Activated naive CD8-positive, alpha-beta T cell treated with anti-CD3 and anti-CD28 coated beads for 36 hours (primary cell): ENCODE results near the gene DCC. TPM values are rescaled to one million over a fixed set of nuclear protein-coding genes. Genes with fewer than 3 reads are reported as not detected.

Source experiments
- DNase-seq: peaks from one replicate; pipeline ENCODE4 v3.0.0; 2021
- H3K27ac Mint-ChIP-seq: one replicate; pipeline ENCODE4 v1.8.0; 2022; ENCODE audit warnings: mild to moderate bottlenecking, moderate library complexity, mixed read lengths
- H3K27me3 Mint-ChIP-seq: one replicate; pipeline ENCODE4 v1.8.0; 2022; ENCODE audit warnings: mild to moderate bottlenecking, mixed read lengths
- H3K36me3 Mint-ChIP-seq: one replicate; pipeline ENCODE4 v1.8.0; 2021; ENCODE audit warnings: mild to moderate bottlenecking, mixed read lengths
- H3K4me1 Mint-ChIP-seq: one replicate; pipeline ENCODE4 v1.8.0; 2021; ENCODE audit warnings: mixed read lengths
- H3K4me3 Mint-ChIP-seq: one replicate; pipeline ENCODE4 v1.8.0; 2022; ENCODE audit warnings: mild to moderate bottlenecking, moderate library complexity, mixed read lengths
- H3K9me3 Mint-ChIP-seq: one replicate; pipeline ENCODE4 v1.8.0; 2022; ENCODE audit warnings: mixed read lengths
- total RNA-seq, 2 experiments: library from RNA; stranded (reverse); gene quantifications; one replicate each; pipeline ENCODE4 v1.2.3, GENCODE V29; 2021

The DCC gene
- total RNA-seq, 2 experiments from 2014 or later: not detected

DNA sequence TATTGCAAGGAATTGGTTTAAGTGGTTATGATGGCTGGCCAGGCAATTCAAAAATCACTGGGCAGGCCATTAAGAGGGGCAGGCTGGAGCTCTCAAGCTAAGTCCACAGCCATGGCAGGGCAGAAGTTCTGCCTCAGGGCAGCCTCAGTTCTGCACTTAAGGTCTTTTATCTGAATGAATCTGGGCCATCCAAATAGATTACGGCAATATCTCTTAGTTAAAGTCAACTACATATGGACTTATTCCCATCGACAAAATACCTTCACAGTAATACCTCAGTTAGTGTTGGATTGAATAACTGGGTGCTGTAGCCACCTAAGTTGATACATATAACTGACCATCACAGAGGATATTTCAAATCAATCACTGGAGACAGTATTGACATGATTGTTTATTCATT lies 979.6 kb downstream of the DCC start:
- Mint-ChIP-seq H3K4me3 (no peak overlapping the region), H3K36me3 (no peaks in the 10 kb centered on the region), H3K27ac (no peak overlapping the region), H3K27me3 (no peaks in the 10 kb centered on the region), H3K9me3 (peaks cover 6% of the 10 kb centered on the region), H3K4me1 (no peaks in the 10 kb centered on the region)
- DNase-seq: no peak

DNA sequence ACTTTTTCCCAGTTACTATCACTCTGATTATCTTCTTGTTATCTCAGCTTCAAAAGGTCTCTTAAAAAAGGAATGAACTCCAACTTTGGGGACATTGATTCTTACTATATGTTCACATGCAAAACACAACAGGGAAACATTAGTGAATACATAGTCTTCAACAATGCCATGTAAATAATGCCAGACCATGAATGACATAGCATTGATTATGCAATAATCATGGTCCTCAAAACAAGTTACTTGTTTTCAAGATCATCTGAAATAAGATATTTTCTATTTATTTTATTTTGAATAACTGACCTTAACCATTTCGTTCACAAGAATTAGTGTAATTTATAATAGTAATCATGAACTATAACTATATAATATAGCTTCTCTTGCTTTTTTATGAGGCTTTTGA lies 982.2 kb downstream of the DCC start:
- Mint-ChIP-seq H3K27me3 (no peaks in the 10 kb centered on the region), H3K4me1 (no peaks in the 10 kb centered on the region), H3K27ac (no peak overlapping the region), H3K36me3 (no peaks in the 10 kb centered on the region), H3K9me3 (peaks cover 6% of the 10 kb centered on the region), H3K4me3 (no peak overlapping the region)
- DNase-seq: no peak

DNA sequence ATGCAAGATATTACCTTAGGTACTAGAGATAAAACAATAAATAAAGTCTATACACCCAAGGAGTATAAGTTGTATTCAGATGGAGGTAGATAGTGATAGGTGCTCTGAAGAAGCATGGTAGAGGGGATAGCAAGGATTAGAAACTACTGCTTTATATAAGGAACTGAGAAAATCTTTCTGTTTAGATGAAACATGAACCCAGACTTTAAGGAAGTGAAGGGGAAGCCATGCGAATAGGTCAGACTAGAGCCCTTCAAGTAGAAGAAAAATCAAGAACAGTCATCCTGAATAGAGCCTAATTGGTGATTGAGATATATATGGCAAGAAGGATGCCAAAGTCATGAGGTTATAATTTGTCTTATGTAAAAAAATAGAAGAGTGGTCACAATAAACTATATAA lies 984.4 kb downstream of the DCC start:
- Mint-ChIP-seq H3K9me3 (peaks cover 1% of the 10 kb centered on the region), H3K27me3 (no peaks in the 10 kb centered on the region), H3K27ac (no peak overlapping the region), H3K36me3 (no peaks in the 10 kb centered on the region), H3K4me3 (no peak overlapping the region), H3K4me1 (no peaks in the 10 kb centered on the region)
- no peak for DNase-seq

DNA sequence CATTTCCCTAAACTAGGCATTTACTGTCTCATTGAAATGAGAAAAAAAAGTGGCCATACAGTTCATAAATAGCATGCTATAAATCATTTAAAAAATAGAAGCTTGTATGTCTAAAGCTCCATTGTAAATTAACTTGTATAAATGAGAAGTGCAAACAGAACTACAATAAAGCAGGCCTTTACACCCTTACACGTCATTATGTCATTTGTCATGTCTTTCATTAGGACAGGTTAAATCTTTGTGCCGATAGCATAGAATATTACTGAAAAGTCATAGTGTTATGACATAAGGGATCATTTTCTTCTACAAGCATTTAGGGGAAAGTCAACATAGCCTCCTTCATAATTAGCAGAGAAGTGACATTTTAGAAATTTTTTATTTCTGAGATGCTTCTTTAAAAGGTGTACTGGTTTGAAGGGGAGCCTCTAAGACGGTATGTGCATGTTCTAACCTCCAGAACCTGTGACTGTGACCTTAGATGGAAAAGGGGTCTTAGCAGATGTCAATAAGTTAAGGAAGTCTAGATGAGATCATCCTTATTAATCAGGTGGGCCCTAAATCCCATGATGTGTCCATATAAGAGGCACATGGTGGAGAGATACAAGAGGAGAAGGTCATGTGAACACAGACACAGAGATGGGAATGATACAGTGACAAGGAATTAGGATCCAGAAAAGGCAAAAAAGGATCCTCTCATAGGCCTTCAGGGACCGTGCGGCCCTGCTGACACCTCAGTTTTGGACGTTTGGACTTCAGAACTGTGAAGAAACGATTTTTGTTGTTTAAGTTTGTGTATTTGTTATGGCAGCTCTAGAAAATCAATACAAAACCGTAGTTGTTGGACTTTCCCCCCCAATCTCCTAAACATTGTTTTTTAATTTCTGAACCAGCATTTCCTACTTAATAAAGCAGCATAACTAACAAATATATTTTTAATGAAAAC lies 1020.8 kb downstream of the DCC start:
- Mint-ChIP-seq H3K36me3 (no peaks in the 10 kb centered on the region), H3K4me3 (no peak overlapping the region), H3K4me1 (no peaks in the 10 kb centered on the region), H3K27me3 (no peaks in the 10 kb centered on the region), H3K9me3 (peaks cover 1% of the 10 kb centered on the region), H3K27ac (no peak overlapping the region)
- no peak for DNase-seq

DNA sequence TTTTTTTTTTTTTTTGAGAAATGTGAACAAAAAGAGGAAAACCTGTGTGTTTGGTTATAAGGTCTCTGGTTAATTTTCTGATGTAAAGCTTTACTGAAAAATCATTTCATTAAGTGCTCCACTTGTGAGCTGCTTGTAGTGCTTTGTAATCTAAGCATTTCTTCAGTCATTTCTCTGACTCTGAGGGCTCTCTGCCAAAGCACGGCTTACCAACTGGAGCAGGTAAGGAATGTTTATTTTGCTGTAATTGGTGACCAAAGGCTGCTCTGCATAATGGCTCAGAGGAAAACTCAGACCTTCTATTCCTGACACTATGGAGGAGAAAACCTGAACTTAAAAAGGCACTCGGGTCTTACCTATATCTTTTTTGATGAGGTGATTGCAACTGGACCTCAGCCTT lies 1035.6 kb downstream of the DCC start:
- Mint-ChIP-seq H3K27me3 (no peaks in the 10 kb centered on the region), H3K4me3 (no peak overlapping the region), H3K36me3 (no peaks in the 10 kb centered on the region), H3K4me1 (no peaks in the 10 kb centered on the region), H3K9me3 (peaks cover 2% of the 10 kb centered on the region), H3K27ac (no peak overlapping the region)
- no peak for DNase-seq

DNA sequence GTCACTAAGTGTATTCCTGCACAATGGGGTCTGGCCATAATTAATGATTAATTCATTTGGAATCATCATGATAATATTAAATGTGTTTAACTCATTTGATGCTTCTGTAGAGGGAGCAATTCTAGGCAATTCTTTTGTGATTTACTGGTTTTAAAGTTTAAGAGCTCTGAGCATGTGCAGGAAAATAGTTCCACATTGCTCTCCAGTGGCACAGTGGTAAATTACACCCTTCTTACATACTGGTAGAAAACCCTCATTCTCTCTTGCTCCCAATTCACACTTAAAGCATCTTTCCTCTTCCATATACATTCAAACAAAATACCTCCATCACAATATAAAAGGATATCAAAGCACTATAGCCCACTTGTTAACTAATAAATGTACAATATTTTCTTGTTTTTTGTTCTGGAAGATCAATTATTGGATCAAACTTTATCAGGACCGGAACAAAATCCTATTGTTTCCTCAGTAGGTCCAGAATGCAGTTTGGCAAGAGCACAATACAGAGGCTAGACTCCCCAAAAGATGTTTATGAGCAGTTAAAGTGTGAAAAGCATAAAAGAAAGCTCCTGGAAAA lies 1040.2 kb downstream of the DCC start:
- no peak for DNase-seq
- Mint-ChIP-seq H3K27me3 (no peaks in the 10 kb centered on the region), H3K4me1 (no peaks in the 10 kb centered on the region), H3K4me3 (no peak overlapping the region), H3K27ac (no peak overlapping the region), H3K9me3 (no peaks in the 10 kb centered on the region), H3K36me3 (no peaks in the 10 kb centered on the region)

DNA sequence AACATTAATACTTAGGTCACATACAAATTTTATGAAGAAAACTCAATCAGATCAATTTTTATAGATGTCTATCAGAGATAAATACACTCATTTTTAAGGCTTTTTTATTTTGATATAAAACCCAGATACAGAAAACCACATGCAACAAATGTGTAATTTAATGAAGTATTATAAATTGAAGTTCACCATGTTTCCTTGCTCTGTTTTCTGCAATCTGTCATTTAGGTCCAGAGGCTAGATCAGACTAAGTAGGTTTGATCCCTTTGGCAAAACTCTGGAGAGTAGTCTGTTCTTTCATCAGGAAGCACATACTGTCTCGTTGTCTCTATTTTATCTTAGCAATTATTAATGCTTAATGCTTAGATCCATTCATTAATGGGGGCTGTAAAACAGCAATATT lies 1042.9 kb downstream of the DCC start:
- no peaks in the 10 kb centered on the region for H3K9me3 Mint-ChIP-seq
- no peak overlapping the region for H3K4me3 Mint-ChIP-seq
- no peaks in the 10 kb centered on the region for H3K27me3 Mint-ChIP-seq
- DNase-seq: no peak
- H3K27ac Mint-ChIP-seq: no peak overlapping the region
- no peaks in the 10 kb centered on the region for H3K4me1 Mint-ChIP-seq
- H3K36me3 Mint-ChIP-seq: no peaks in the 10 kb centered on the region

DNA sequence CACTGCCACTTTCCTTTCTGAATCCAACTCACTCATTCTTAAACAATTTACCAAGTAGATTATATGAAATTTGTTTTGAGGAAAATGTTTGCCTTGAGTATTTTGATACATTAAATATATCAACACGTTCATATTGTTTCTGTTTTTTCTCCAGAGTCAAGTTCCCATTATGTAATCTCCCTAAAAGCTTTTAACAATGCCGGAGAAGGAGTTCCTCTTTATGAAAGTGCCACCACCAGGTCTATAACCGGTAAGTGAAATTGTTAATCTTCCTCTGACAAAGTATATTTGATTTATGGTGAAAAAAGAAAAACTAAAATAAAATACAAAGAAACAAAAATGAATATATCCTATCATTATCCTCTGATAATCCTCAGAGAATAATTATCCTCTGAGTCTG lies 1045.9 kb downstream of the DCC start:
- Mint-ChIP-seq H3K4me3 (no peak overlapping the region), H3K27ac (no peak overlapping the region), H3K9me3 (no peaks in the 10 kb centered on the region), H3K4me1 (no peaks in the 10 kb centered on the region), H3K36me3 (no peaks in the 10 kb centered on the region), H3K27me3 (no peaks in the 10 kb centered on the region)
- DNase-seq: no peak

DNA sequence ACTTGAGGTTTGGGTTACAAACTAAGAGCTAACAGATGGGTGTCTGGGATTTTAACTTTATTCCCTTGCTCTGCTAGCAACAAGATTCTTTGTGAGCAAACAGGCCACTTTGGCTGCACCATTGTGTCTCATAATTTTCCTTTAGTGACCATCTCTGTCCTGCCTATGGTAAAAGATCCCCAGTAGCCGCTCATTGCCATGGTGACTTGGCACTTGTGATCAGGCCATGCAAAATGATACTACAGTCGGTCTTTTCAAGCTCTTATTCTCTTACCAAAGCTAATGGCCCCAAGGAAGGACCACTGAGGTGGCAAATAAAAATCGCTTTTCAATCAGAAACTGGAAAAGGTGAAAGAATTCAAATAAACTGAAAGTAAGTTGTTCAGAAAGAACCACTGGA lies 1047.6 kb downstream of the DCC start:
- H3K4me1 Mint-ChIP-seq: no peaks in the 10 kb centered on the region
- DNase-seq: no peak
- no peak overlapping the region for H3K4me3 Mint-ChIP-seq
- H3K36me3 Mint-ChIP-seq: no peaks in the 10 kb centered on the region
- H3K9me3 Mint-ChIP-seq: no peaks in the 10 kb centered on the region
- no peaks in the 10 kb centered on the region for H3K27me3 Mint-ChIP-seq
- no peak overlapping the region for H3K27ac Mint-ChIP-seq

DNA sequence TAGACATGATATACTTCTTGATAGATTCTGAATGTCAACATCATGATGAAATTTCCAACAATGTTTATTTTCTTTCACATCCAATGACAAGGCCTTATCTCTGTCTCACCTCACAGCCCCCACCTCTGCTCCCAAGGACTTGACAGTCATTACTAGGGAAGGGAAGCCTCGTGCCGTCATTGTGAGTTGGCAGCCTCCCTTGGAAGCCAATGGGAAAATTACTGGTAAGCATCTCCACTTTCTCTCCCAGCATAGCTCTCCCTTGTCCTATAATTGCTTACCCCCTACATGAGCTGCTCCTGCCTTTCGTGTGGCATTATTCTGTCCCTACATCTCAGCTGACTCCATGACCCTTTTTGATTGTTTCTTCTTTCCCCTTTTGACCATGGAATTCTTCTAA lies 1062.7 kb downstream of the DCC start:
- no peak overlapping the region for H3K27ac Mint-ChIP-seq
- H3K4me3 Mint-ChIP-seq: no peak overlapping the region
- no peaks in the 10 kb centered on the region for H3K9me3 Mint-ChIP-seq
- no peaks in the 10 kb centered on the region for H3K4me1 Mint-ChIP-seq
- no peaks in the 10 kb centered on the region for H3K36me3 Mint-ChIP-seq
- H3K27me3 Mint-ChIP-seq: no peaks in the 10 kb centered on the region
- no peak for DNase-seq

DNA sequence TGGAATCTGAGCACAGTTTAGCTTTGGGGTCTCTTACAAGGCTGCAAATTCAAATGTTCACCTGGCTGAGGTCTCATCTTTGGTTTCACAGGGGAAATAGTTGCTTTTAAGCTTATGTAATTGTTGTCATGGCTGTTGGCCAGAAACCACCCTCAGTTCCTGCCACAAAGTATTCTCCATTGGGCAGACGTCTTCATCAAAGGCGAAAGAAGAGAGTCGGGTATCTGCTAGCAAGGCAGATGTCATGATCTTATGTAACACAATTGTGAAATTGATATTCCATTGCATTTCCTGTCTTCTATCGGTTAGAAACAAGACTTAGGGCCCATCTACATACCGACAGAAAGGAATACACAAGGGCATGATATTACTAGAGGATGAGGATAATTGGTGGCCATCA lies 1068.3 kb downstream of the DCC start:
- Mint-ChIP-seq H3K4me3 (no peak overlapping the region), H3K36me3 (no peaks in the 10 kb centered on the region), H3K4me1 (no peaks in the 10 kb centered on the region)

DNA sequence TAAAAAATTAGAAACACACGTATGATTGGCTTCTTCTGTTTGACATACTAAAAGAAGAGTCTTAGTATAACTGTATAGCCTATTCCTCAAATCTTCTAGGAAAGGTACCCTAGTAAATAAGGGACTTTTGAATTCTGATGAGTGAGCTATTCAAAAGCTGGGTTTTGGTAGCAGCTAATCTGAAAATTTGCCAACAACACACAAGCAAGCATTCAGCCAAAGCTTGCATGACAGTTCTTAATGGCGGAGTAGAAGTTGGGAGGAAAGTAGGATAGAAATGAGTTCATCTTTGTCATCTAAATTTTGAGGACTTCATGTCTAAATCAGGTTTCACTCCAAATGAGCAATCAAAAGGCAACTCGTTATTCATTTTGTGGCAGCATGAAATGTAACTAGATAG lies 1071.5 kb downstream of the DCC start:
- H3K9me3 Mint-ChIP-seq: no peaks in the 10 kb centered on the region
- H3K4me1 Mint-ChIP-seq: no peaks in the 10 kb centered on the region
- no peak for DNase-seq
- no peaks in the 10 kb centered on the region for H3K36me3 Mint-ChIP-seq
- no peak overlapping the region for H3K27ac Mint-ChIP-seq
- H3K4me3 Mint-ChIP-seq: no peak overlapping the region
- H3K27me3 Mint-ChIP-seq: no peaks in the 10 kb centered on the region

More for the DNA sequence above, 1068.3 kb downstream of the DCC start:
- DNase-seq: no peak
- no peaks in the 10 kb centered on the region for H3K9me3 Mint-ChIP-seq
- H3K27ac Mint-ChIP-seq: no peak overlapping the region
- no peaks in the 10 kb centered on the region for H3K27me3 Mint-ChIP-seq

DNA sequence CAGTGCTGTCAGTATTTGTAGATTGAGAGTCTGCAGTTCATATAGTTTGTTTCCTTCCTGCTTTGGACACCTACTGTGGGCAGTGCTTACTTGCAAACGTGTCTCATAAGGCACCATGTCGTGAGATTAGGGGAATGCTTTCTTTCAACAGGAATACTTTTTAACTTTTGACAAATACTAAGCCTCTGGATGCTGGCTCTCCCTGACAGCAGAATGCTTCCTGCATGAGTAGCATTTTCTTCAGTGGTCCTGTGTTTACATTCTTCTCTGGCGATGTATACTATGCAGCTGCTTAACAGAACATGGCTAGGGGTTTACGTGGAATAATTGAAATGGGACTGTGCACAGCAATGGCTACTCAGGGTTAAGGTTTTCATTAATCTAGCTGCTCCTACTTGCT lies 1077.0 kb downstream of the DCC start:
- H3K36me3 Mint-ChIP-seq: no peaks in the 10 kb centered on the region
- DNase-seq: no peak
- H3K9me3 Mint-ChIP-seq: peaks cover 2% of the 10 kb centered on the region
- H3K4me1 Mint-ChIP-seq: no peaks in the 10 kb centered on the region
- no peak overlapping the region for H3K27ac Mint-ChIP-seq
- no peaks in the 10 kb centered on the region for H3K27me3 Mint-ChIP-seq
- H3K4me3 Mint-ChIP-seq: no peak overlapping the region

DNA sequence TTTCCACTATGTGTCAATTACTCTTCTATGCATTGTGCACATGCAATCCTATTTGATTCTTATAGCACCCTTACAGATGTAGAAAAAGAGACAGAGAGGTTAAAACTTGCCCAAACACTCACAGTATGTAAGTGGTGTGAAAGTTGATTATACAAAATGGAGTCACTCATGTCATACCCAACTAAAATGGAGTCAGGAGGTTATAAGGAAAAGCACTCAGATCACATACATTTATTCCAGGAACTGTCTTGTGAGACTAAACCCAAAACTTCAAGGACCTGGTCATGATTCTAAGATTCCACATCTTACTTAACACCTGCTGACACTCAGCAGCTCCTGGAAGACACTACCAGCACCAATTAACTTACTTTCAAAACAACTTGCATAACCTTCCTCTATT lies 1081.9 kb downstream of the DCC start:
- Mint-ChIP-seq H3K27ac (no peak overlapping the region), H3K27me3 (no peaks in the 10 kb centered on the region), H3K9me3 (peaks cover 3% of the 10 kb centered on the region), H3K4me1 (no peaks in the 10 kb centered on the region), H3K36me3 (no peaks in the 10 kb centered on the region), H3K4me3 (no peak overlapping the region)
- no peak for DNase-seq

DNA sequence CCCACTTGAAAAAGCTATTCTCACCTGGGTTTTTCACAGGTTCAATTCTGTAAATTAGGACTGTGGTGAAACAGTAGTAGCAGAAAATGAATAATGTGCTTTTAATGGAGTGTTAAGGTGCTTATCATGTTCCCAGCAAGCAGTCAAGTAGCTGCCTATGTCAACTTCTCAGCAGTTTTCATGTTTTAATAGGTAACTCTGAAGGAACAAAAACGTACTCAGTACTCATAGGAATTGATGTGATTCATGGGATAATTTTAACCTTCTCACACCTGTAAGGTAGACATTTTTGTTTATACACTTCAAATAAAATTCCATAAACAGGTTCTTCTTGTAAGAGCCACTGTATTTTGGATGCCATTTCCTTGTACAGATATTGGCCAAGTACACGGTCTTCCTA lies 1082.9 kb downstream of the DCC start:
- no peaks in the 10 kb centered on the region for H3K4me1 Mint-ChIP-seq
- no peaks in the 10 kb centered on the region for H3K36me3 Mint-ChIP-seq
- H3K27ac Mint-ChIP-seq: no peak overlapping the region
- H3K4me3 Mint-ChIP-seq: no peak overlapping the region
- no peak for DNase-seq
- H3K9me3 Mint-ChIP-seq: peaks cover 3% of the 10 kb centered on the region
- H3K27me3 Mint-ChIP-seq: no peaks in the 10 kb centered on the region

DNA sequence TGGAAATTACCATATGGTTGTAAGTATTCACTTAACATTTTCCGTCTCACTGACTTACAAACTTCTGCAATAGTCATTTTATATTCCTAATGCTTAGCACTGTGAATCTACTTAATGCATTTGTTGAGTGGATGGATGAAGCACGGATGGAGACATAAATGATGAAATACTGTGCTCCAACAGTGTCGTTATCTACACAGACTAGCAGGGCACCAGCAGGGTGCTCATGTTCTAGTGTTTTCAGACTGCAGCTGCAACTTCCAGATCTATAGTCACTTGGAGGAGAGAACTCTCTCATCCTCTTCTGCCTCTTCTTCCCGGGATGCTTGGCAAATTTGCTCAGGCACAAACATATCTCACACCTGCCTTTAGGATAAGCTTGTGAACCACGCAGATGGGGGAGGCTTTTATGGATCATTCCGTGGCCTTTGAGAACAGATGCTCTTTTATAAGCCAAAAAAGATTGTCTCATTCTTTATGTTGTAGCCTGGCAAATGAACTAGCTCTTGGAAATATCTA lies 1086.7 kb downstream of the DCC start:
- no peaks in the 10 kb centered on the region for H3K36me3 Mint-ChIP-seq
- H3K4me3 Mint-ChIP-seq: no peak overlapping the region
- peaks cover 1% of the 10 kb centered on the region for H3K9me3 Mint-ChIP-seq
- no peaks in the 10 kb centered on the region for H3K27me3 Mint-ChIP-seq
- H3K27ac Mint-ChIP-seq: no peak overlapping the region
- no peak for DNase-seq
- no peaks in the 10 kb centered on the region for H3K4me1 Mint-ChIP-seq
